Hepatocyte (in vitro differentiated cells): ENCODE data around the gene FRMPD1.

Experiments used
- CTCF ChIP-seq: fragments of 200-600 bp; sonication (generic); IDR thresholded peaks from 2 replicates; pipeline ENCODE4 v1.5.1; 2016; ENCODE audit warnings: antibody characterized with exemption, mild to moderate bottlenecking; ENCODE audit not compliant: poor library complexity
- EZH2phosphoT487 ChIP-seq: fragments of 200-600 bp; sonication (generic); IDR thresholded peaks from one replicate; pipeline ENCODE4 v1.6.1; 2018; ENCODE audit warnings: antibody characterized with exemption, mild to moderate bottlenecking, low read depth, moderate library complexity; ENCODE audit not compliant: unreplicated experiment, severe bottlenecking

- TF ChIP-seq CTCF (no peak), EZH2phosphoT487 (no peak)
These were observed 68.8 kb downstream of the FRMPD1 start for GRCh38 chr9:37719526-37719925.
